Body of pancreas (tissue), 4 donors: Measurements from ENCODE around the gene SIAH3. TPM values are rescaled to one million over a fixed set of nuclear protein-coding genes. Genes with fewer than 3 reads are reported as not detected.
A peak's percentile ranks its signal among the peaks of the same experiment; 100 is the strongest.

Experiments used
- ATAC-seq: fragments of 150-250 bp; one replicate; pipeline ENCODE4 v1.9.1; 2016
- DNase-seq, 4 donors: peaks; one replicate each; pipeline ENCODE4 v3.0.0-alpha.2; 2019
- H3K27ac ChIP-seq, 4 donors: fragments of 200-600 bp; sonication (generic); 1 replicate in 3 of 4; 2 replicates in 1 of 4; pipeline versions ENCODE4 v1.5.1 to v1.6.1; 2016 to 2019; ENCODE audit warnings: mild to moderate bottlenecking in 1 of 4, mixed read lengths in 1 of 4, moderate library complexity in 1 of 4
- H3K27me3 ChIP-seq, 2 donors: fragments of 200-600 bp; sonication (generic); one replicate each; pipeline ENCODE4 v1.6.0; 2016; ENCODE audit warnings: mild to moderate bottlenecking in 1 of 2
- H3K36me3 ChIP-seq, 2 donors: fragments of 200-600 bp; sonication (generic); replicated peaks in 1 of 2; 2 replicates each; pipeline ENCODE4 v1.5.1; 2016; ENCODE audit warnings: low read depth in 2 of 2; ENCODE audit not compliant: insufficient read depth in 1 of 2
- H3K4me1 ChIP-seq: fragments of 200-600 bp; sonication (generic); one replicate; pipeline ENCODE4 v1.6.0; 2016
- H3K4me3 ChIP-seq, 2 donors: fragments of 200-600 bp; sonication (generic); 1 replicate in 1 of 2; 2 replicates in 1 of 2; pipeline ENCODE4 v1.5.1; 2016 to 2019
- H3K9me3 ChIP-seq, 3 donors: fragments of 200-600 bp; sonication (generic); 1 replicate in 2 of 3; 2 replicates in 1 of 3; pipeline ENCODE4 v1.5.1; 2016
- POLR2A ChIP-seq, 3 donors: fragments of 450-650 bp; IDR thresholded peaks; one replicate each; pipeline ENCODE4 v1.6.1; 2016; ENCODE audit warnings: antibody characterized with exemption in 3 of 3, mild to moderate bottlenecking in 2 of 3
- WGBS, 2 donors: methylation state at CpG; one replicate each; pipeline ENCODE4 v1.1.5; 2017; 5-methylcytosine and 5-hydroxymethylcytosine counted together
- intact Hi-C: fragments of 100-400 bp; cut with DNase I; formaldehyde crosslinking; loops from one replicate; pipeline ENCODE4 v1.15.1; 2023
- total RNA-seq, 2 donors: library from RNA; depleted of rRNA; stranded (reverse); fragments of >200 nt; gene quantifications; one replicate each; pipeline ENCODE4 v1.1.0, GENCODE V29; 2016
- TF ChIP-seq, protein P1 (sequence below), 7 experiments: fragments of 450-650 bp in 4 of 7; fragments of 200-600 bp in 3 of 7; sonication (generic) in 3 of 7; IDR thresholded peaks; one replicate each; pipeline ENCODE4 v1.5.1; 2016 to 2019; ENCODE audit warnings: antibody characterized with exemption in 7 of 7

Gene SIAH3
- total RNA-seq, 2 donors from 2014 or later, result under 0.01 TPM; not detected in 1

DNA sequence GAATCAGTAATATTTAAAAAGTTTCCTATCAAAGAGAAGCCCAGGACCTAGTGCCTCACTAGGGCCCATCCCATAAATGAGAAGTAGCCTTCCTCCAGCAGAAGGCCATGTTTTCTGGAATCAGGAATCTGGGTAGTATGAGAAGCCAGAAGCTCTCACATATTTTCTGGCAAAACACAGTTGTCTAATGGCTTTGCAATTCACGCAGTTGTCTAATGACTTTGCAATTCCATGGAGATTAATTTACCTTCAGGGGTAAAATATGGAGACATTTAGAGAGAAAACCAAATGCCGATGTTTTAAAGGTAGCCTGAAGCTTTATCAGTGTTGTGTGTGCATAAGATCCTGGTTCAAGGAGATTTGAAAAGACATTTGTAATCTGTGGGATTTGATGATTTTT is 29.8 kb upstream of the SIAH3 start:
- intact Hi-C loops, result no loop called here
- Histone ChIP-seq H3K4me3 (no peak overlapping the region), H3K4me1 (no peaks in the 10 kb centered on the region), H3K9me3 (no peaks in the 10 kb centered on the region), H3K27me3 (no peaks in the 10 kb centered on the region), H3K27ac (no peak overlapping the region), H3K36me3 (no peaks in the 10 kb centered on the region)
- DNase-seq (no peak), ATAC-seq (no peak)
- no peak for TF ChIP-seq POLR2A (IDR thresholded peaks at IDR 0.05)
- TF ChIP-seq, protein P1, sequence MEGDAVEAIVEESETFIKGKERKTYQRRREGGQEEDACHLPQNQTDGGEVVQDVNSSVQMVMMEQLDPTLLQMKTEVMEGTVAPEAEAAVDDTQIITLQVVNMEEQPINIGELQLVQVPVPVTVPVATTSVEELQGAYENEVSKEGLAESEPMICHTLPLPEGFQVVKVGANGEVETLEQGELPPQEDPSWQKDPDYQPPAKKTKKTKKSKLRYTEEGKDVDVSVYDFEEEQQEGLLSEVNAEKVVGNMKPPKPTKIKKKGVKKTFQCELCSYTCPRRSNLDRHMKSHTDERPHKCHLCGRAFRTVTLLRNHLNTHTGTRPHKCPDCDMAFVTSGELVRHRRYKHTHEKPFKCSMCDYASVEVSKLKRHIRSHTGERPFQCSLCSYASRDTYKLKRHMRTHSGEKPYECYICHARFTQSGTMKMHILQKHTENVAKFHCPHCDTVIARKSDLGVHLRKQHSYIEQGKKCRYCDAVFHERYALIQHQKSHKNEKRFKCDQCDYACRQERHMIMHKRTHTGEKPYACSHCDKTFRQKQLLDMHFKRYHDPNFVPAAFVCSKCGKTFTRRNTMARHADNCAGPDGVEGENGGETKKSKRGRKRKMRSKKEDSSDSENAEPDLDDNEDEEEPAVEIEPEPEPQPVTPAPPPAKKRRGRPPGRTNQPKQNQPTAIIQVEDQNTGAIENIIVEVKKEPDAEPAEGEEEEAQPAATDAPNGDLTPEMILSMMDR (IDR thresholded peaks at IDR 0.05), result no peak
- WGBS, 2 donors, result 53 to 58% methylated on average over 2 of the region's 2 CpGs

DNA sequence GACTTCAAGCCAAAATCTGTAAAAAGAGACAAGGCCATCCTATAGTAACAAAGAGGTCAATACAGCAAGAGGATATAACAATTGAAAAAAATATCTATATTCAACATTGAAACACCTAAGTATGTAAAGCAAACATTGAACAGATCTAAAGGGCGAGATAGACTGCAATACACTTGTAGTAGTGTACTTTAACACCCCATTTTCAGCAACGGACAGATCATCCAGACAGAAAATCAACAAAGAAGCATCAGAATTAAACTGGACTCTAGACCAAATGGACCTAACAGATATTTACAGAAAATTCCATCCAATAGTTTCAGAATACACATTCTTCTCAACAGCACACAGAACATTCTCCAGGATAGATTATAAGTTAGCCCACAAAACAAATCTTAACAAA is 28.7 kb upstream of the SIAH3 start:
- Histone ChIP-seq H3K36me3 (no peaks in the 10 kb centered on the region), H3K27me3 (no peaks in the 10 kb centered on the region), H3K4me3 (no peak overlapping the region), H3K27ac (no peak overlapping the region), H3K4me1 (no peaks in the 10 kb centered on the region), H3K9me3 (no peaks in the 10 kb centered on the region)
- TF ChIP-seq, protein P1 (IDR thresholded peaks at IDR 0.05), result no peak
- no peak for TF ChIP-seq POLR2A (IDR thresholded peaks at IDR 0.05)
- intact Hi-C loops, result no loop called here
- ATAC-seq (no peak), DNase-seq (no peak)
- 62 to 88% methylated on average over 2 of the region's 2 CpGs for WGBS, 2 donors

- Histone ChIP-seq H3K4me1 (no peaks in the 10 kb centered on the region), H3K27me3 (no peaks in the 10 kb centered on the region), H3K27ac (no peak overlapping the region), H3K9me3 (no peaks in the 10 kb centered on the region), H3K36me3 (no peaks in the 10 kb centered on the region), H3K4me3 (no peak overlapping the region)
- 19 to 21% methylated on average over 3 to 5 of the region's 5 CpGs for WGBS, 2 donors
- intact Hi-C loops, result no loop called here
- TF ChIP-seq, protein P1 (IDR thresholded peaks at IDR 0.05), result peak in 4 of 7 experiments; percentile 25 to 39 (median 26)
- no peak for TF ChIP-seq POLR2A (IDR thresholded peaks at IDR 0.05)
- no peak for ATAC-seq
- peak in 3 of 4 donors; percentile 18 to 50 (median 18) for DNase-seq
These were observed 28.1 kb upstream of the SIAH3 start for GRCh38 chr13:45879666-45880065.

DNA sequence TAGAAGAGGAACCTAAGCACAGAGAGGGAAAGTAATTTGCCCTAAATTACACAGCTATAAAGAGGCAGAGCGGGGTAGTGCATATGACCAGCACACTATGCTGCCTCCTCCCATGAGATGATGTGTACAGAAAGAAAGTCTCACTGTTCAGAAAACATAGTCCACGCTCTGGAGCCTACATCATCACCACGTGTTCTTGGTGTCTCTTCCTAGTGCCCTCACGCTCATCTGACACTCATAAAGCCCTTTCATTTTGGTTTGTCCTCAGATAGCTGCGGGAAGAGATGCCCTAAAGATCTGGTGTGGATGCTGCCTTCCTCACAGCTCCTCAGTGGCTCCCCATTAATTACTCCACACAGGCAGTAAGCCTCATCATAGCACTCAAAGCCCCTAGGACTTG is 27.4 kb upstream of the SIAH3 start:
- intact Hi-C loops, result no loop called here
- no peaks in the 10 kb centered on the region for H3K4me1 ChIP-seq
- no peak overlapping the region for H3K4me3 ChIP-seq
- no peaks in the 10 kb centered on the region for H3K36me3 ChIP-seq
- DNase-seq (no peak), ATAC-seq (no peak)
- TF ChIP-seq, protein P1 (IDR thresholded peaks at IDR 0.05), result no peak
- TF ChIP-seq POLR2A (IDR thresholded peaks at IDR 0.05), result no peak
- H3K9me3 ChIP-seq, result no peaks in the 10 kb centered on the region
- WGBS, 2 donors, result 77 to 88% methylated on average over 5 of the region's 5 CpGs
- H3K27me3 ChIP-seq, result no peaks in the 10 kb centered on the region
- H3K27ac ChIP-seq, result no peak overlapping the region

- 84 to 90% methylated on average over 4 of the region's 4 CpGs for whole genome bisulfite sequencing, 2 donors
- Histone ChIP-seq H3K9me3 (no peaks in the 10 kb centered on the region), H3K27ac (no peak overlapping the region), H3K36me3 (no peaks in the 10 kb centered on the region), H3K27me3 (no peaks in the 10 kb centered on the region), H3K4me3 (no peak overlapping the region), H3K4me1 (no peaks in the 10 kb centered on the region)
- intact Hi-C loops, result no loop called here
- no peak for ATAC-seq
- TF ChIP-seq, protein P1 (IDR thresholded peaks at IDR 0.05), result no peak
- TF ChIP-seq POLR2A (IDR thresholded peaks at IDR 0.05), result no peak
- DNase-seq, result no peak
These were observed 25.2 kb upstream of the SIAH3 start for GRCh38 chr13:45876781-45877180.
